SK-N-MC (cell line): ENCODE data around the gene RFX2.
"Not testable (repeated sequence)": the region's sequence is repeated elsewhere in the genome, so short reads cannot be mapped to it uniquely, and the experiment has no call there.

ENCODE experiments used
- DNase-seq: peaks from one replicate; pipeline ENCODE4 v3.0.0-alpha.2; 2011; ENCODE audit warnings: low read depth, low spot score
- H3K27ac ChIP-seq: fragments of 200-600 bp; sonication (generic); 2 replicates; pipeline ENCODE4 v1.5.1; 2016; ENCODE audit warnings: mixed run types
- H3K36me3 ChIP-seq: fragments of 200-600 bp; sonication (generic); 2 replicates; pipeline ENCODE4 v1.6.1; 2017; ENCODE audit warnings: antibody characterized with exemption, low read length, mixed read lengths; ENCODE audit not compliant: insufficient read depth
- H3K4me3 ChIP-seq: fragments of 200-600 bp; sonication (generic); 2 replicates; pipeline ENCODE4 v1.5.1; 2016
- H3K9ac ChIP-seq: fragments of 200-600 bp; sonication (generic); 2 replicates; pipeline ENCODE4 v1.8.0; 2017; ENCODE audit warnings: mixed run types, mixed read lengths; ENCODE audit not compliant: insufficient read length
- H3K9me3 ChIP-seq: fragments of 200-600 bp; sonication (generic); 2 replicates; pipeline ENCODE4 v1.6.1; 2017; ENCODE audit warnings: low read depth, mild to moderate bottlenecking, antibody characterized with exemption, low read length, moderate library complexity, mixed read lengths
- EZH2 ChIP-seq: fragments of 200-600 bp; sonication (generic); IDR thresholded peaks from one replicate; pipeline ENCODE4 v1.6.1; 2017; ENCODE audit warnings: antibody characterized with exemption
- FOXP2 ChIP-seq: optimal IDR thresholded peaks from 2 replicates; pipeline ENCODE3; 2011; ENCODE audit warnings: mild to moderate bottlenecking, moderate library complexity; ENCODE audit not compliant: insufficient read depth; ENCODE audit errors: extremely low read length, control extremely low read depth
- POLR2AphosphoS5 ChIP-seq: IDR thresholded peaks from 2 replicates; pipeline ENCODE4 v1.6.1; 2012; ENCODE audit warnings: mild to moderate bottlenecking, low read depth, low read length, borderline replicate concordance

Gene RFX2

GRCh38 chr19:5961969-5962945 lies 148.0 kb downstream of the RFX2 start:
- no peak for TF ChIP-seq POLR2AphosphoS5
- peak; percentile 80 for TF ChIP-seq FOXP2
- no peak for TF ChIP-seq EZH2
- Histone ChIP-seq H3K27ac (peak overlapping the region; percentile 73), H3K9me3 (no peaks in the 10 kb centered on the region), H3K9ac (peak overlapping the region; percentile 32), H3K36me3 (peaks cover 13% of the 10 kb centered on the region; the same call in 1 of the 2 replicates), H3K4me3 (peak overlapping the region; percentile 66)
- DNase-seq = no peak

- peak overlapping the region; percentile 66 for H3K4me3 ChIP-seq
- not testable (repeated sequence) for H3K36me3 ChIP-seq, H3K9me3 ChIP-seq, H3K9ac ChIP-seq, DNase-seq
- peak overlapping the region; percentile 73; the same call in 1 of the 2 replicates for H3K27ac ChIP-seq
Observed at GRCh38 chr19:5961641-5961968, 148.7 kb downstream of the RFX2 start.

GRCh38 chr19:5960005-5961001 lies 150.0 kb downstream of the RFX2 start:
- no peak overlapping the region for H3K9ac ChIP-seq
- DNase-seq = no peak
- H3K9me3 ChIP-seq = no peaks in the 10 kb centered on the region
- H3K27ac ChIP-seq = no peak overlapping the region
- TF ChIP-seq FOXP2 = no peak
- TF ChIP-seq EZH2 = no peak
- TF ChIP-seq POLR2AphosphoS5 = no peak
- H3K36me3 ChIP-seq = peaks cover 6% of the 10 kb centered on the region; the same call in 1 of the 2 replicates
- no peak overlapping the region for H3K4me3 ChIP-seq

- DNase-seq = no peak
- TF ChIP-seq FOXP2 (no peak), POLR2AphosphoS5 (no peak), EZH2 (no peak)
- H3K27ac ChIP-seq = no peak overlapping the region
- H3K36me3 ChIP-seq = peaks cover 6% of the 10 kb centered on the region; the same call in 1 of the 2 replicates
- H3K9me3 ChIP-seq = no peaks in the 10 kb centered on the region
- H3K9ac ChIP-seq = no peak overlapping the region
- H3K4me3 ChIP-seq = no peak overlapping the region
Observed at GRCh38 chr19:5959260-5960004, 150.9 kb downstream of the RFX2 start.

DNA sequence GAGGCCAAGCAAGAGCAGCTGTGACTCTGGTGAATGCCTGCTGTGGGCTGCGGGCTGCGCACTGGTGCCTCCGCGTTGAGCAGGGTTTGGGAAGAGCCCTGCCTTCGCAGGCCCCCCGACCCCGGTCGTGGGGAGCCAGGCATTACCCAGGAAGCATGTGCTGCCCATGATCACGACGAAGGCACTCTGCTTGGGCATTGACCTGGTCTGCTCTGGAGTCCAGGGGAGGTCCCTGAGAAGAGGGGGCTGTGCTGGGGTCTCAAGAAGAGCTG lies 151.5 kb downstream of the RFX2 start:
- H3K9me3 ChIP-seq = no peaks in the 10 kb centered on the region
- DNase-seq = no peak
- H3K9ac ChIP-seq = no peak overlapping the region
- H3K36me3 ChIP-seq = peaks cover 6% of the 10 kb centered on the region; the same call in 1 of the 2 replicates
- no peak overlapping the region for H3K4me3 ChIP-seq
- no peak overlapping the region for H3K27ac ChIP-seq
- TF ChIP-seq FOXP2 (no peak), POLR2AphosphoS5 (no peak), EZH2 (no peak)

- Histone ChIP-seq H3K9me3 (no peaks in the 10 kb centered on the region), H3K4me3 (no peak overlapping the region), H3K9ac (no peak overlapping the region), H3K27ac (no peak overlapping the region), H3K36me3 (peaks cover 6% of the 10 kb centered on the region; the same call in 1 of the 2 replicates)
- no peak for DNase-seq
- TF ChIP-seq EZH2 (no peak), FOXP2 (no peak), POLR2AphosphoS5 (no peak)
Observed at GRCh38 chr19:5958074-5958850, 152.0 kb downstream of the RFX2 start.

DNA sequence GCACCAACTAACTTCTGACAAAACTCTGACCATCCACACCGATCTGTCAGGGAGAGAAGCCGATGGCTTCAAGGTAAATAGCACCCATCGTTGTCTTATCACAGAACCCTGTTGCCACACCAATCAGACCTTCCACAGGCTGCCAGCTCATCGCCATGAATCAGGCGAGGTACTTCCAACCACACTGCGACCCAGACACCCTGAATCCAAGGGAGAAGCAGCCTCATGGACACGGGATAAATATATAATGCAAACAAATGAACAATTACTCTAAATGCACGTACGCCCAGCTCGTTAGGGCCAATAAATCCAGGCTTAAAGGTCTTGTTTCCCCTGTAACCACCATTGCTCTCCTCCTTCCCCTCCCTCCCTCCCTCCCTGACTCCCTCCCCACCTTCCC lies 153.1 kb downstream of the RFX2 start:
- Histone ChIP-seq H3K4me3 (no peak overlapping the region), H3K36me3 (peaks cover 6% of the 10 kb centered on the region; the same call in 1 of the 2 replicates), H3K27ac (no peak overlapping the region), H3K9me3 (no peaks in the 10 kb centered on the region), H3K9ac (no peak overlapping the region)
- no peak for TF ChIP-seq EZH2
- TF ChIP-seq POLR2AphosphoS5 = no peak
- no peak for TF ChIP-seq FOXP2
- DNase-seq = no peak
